ENCODE measurements around the gene ARMC9.
"Not testable (repeated sequence)": the region's sequence is repeated elsewhere in the genome, so short reads cannot be mapped to it uniquely, and the experiment has no call there.

Gene ARMC9

GRCh38 chr2:231223001-231223375 lies 24.6 kb downstream of the ARMC9 start:
- in situ Hi-C loops (cut with HindIII; ENCODE audit: low pct_ligation_motif_present, low pct_unique_long_range_greater_than_20kb, low sequenced_read_pairs): loop anchor here (25.0 kb wide), 1 partner anchor 189 kb away; no protein-coding TSS in a partner anchor
- no peak for DNase-seq

GRCh38 chr2:231223458-231223976 lies 25.1 kb downstream of the ARMC9 start:
- no peak for DNase-seq
- in situ Hi-C loops (cut with HindIII; ENCODE audit: low pct_ligation_motif_present, low pct_unique_long_range_greater_than_20kb, low sequenced_read_pairs): loop anchor here (25.0 kb wide), 1 partner anchor 189 kb away; no protein-coding TSS in a partner anchor

- DNase-seq: peak; percentile 92
- in situ Hi-C loops (cut with HindIII; ENCODE audit: low pct_ligation_motif_present, low pct_unique_long_range_greater_than_20kb, low sequenced_read_pairs): no loop called here
Observed at GRCh38 chr2:231227310-231228162, 29.1 kb downstream of the ARMC9 start.

GRCh38 chr2:231228223-231228622 lies 29.8 kb downstream of the ARMC9 start:
- DNase-seq: peak; percentile 82
- in situ Hi-C loops (cut with HindIII; ENCODE audit: low pct_ligation_motif_present, low pct_unique_long_range_greater_than_20kb, low sequenced_read_pairs): no loop called here

- DNase-seq: peak; percentile 42
- in situ Hi-C loops (cut with HindIII; ENCODE audit: low pct_ligation_motif_present, low pct_unique_long_range_greater_than_20kb, low sequenced_read_pairs): no loop called here
Observed at GRCh38 chr2:231228974-231229529, 30.6 kb downstream of the ARMC9 start.

- DNase-seq: no peak
- in situ Hi-C loops (cut with HindIII; ENCODE audit: low pct_ligation_motif_present, low pct_unique_long_range_greater_than_20kb, low sequenced_read_pairs): no loop called here
Observed at GRCh38 chr2:231235217-231235616, 36.8 kb downstream of the ARMC9 start.

- in situ Hi-C loops (cut with HindIII; ENCODE audit: low pct_ligation_motif_present, low pct_unique_long_range_greater_than_20kb, low sequenced_read_pairs): no loop called here
- DNase-seq: no peak
Observed at GRCh38 chr2:231238689-231239088, 40.3 kb downstream of the ARMC9 start.

- in situ Hi-C loops (cut with HindIII; ENCODE audit: low pct_ligation_motif_present, low pct_unique_long_range_greater_than_20kb, low sequenced_read_pairs): no loop called here
- no peak for DNase-seq
Observed at GRCh38 chr2:231239751-231240150, 41.3 kb downstream of the ARMC9 start.

- in situ Hi-C loops (cut with HindIII; ENCODE audit: low pct_ligation_motif_present, low pct_unique_long_range_greater_than_20kb, low sequenced_read_pairs): no loop called here
- DNase-seq: no peak
Observed at GRCh38 chr2:231241755-231242507, 43.5 kb downstream of the ARMC9 start.

GRCh38 chr2:231243866-231244265 lies 45.4 kb downstream of the ARMC9 start:
- in situ Hi-C loops (cut with HindIII; ENCODE audit: low pct_ligation_motif_present, low pct_unique_long_range_greater_than_20kb, low sequenced_read_pairs): no loop called here

GRCh38 chr2:231244382-231245248 lies 46.2 kb downstream of the ARMC9 start:
- in situ Hi-C loops (cut with HindIII; ENCODE audit: low pct_ligation_motif_present, low pct_unique_long_range_greater_than_20kb, low sequenced_read_pairs): no loop called here

More at GRCh38 chr2:231243866-231244265, 45.4 kb downstream of the ARMC9 start:
- no peak for DNase-seq

GRCh38 chr2:231245249-231246094 lies 47.0 kb downstream of the ARMC9 start:
- no peak for DNase-seq
- in situ Hi-C loops (cut with HindIII; ENCODE audit: low pct_ligation_motif_present, low pct_unique_long_range_greater_than_20kb, low sequenced_read_pairs): no loop called here

More at GRCh38 chr2:231244382-231245248, 46.2 kb downstream of the ARMC9 start:
- DNase-seq: no peak

GRCh38 chr2:231246171-231246842 lies 47.9 kb downstream of the ARMC9 start:
- DNase-seq: no peak
- in situ Hi-C loops (cut with HindIII; ENCODE audit: low pct_ligation_motif_present, low pct_unique_long_range_greater_than_20kb, low sequenced_read_pairs): no loop called here

- in situ Hi-C loops (cut with HindIII; ENCODE audit: low pct_ligation_motif_present, low pct_unique_long_range_greater_than_20kb, low sequenced_read_pairs): no loop called here
- DNase-seq: no peak
Observed at GRCh38 chr2:231250146-231250545, 51.7 kb downstream of the ARMC9 start.

- in situ Hi-C loops (cut with HindIII; ENCODE audit: low pct_ligation_motif_present, low pct_unique_long_range_greater_than_20kb, low sequenced_read_pairs): no loop called here
- no peak for DNase-seq
Observed at GRCh38 chr2:231250698-231251097, 52.3 kb downstream of the ARMC9 start.

GRCh38 chr2:231253292-231253691 lies 54.9 kb downstream of the ARMC9 start:
- DNase-seq; in situ Hi-C loops (cut with HindIII; ENCODE audit: low pct_ligation_motif_present, low pct_unique_long_range_greater_than_20kb, low sequenced_read_pairs): not testable (repeated sequence)

GRCh38 chr2:231256494-231256893 lies 58.1 kb downstream of the ARMC9 start:
- in situ Hi-C loops (cut with HindIII; ENCODE audit: low pct_ligation_motif_present, low pct_unique_long_range_greater_than_20kb, low sequenced_read_pairs): no loop called here
- no peak for DNase-seq

Data from ACHN (cell line).